HCT116 (cell line): ENCODE results near the gene RABIF. TPM values are rescaled to one million over a fixed set of nuclear protein-coding genes. Genes with fewer than 3 reads are reported as not detected.

Experiments
- ATAC-seq: fragments of 200-7000 bp; cut with Tn5 transposase; 2 replicates; pipeline ENCODE4 v1.9.1; 2020; ENCODE audit warnings: mild to moderate bottlenecking, moderate library complexity
- BruUV-seq: library from RNA; stranded (reverse); fragments of 400-500 nt; replicated peaks from 2 replicates; lab custom pipeline; 2021; lab: Mats Ljungman, UMichigan
- CTCF ChIA-PET: fragments of 300-600 bp; sonication (Branson Sonifier 250); formaldehyde crosslinking; loops from one replicate; lab custom pipeline; 2021; ENCODE audit warnings: antibody characterized with exemption; lab: Charles Lee
- POLR2A ChIA-PET: fragments of 300-600, 350-600 bp; sonication (Branson Sonifier 250); formaldehyde crosslinking; loops from one replicate; lab custom pipeline; 2021; ENCODE audit warnings: antibody characterized with exemption; lab: Charles Lee
- RAD21 ChIA-PET, 2 experiments: fragments of 300-600 bp; sonication (Branson Sonifier 250); formaldehyde crosslinking; loops; one replicate each; lab custom pipeline; 2023; ENCODE audit warnings: low total read pairs in 2 of 2; ENCODE audit not compliant: uncharacterized antibody in 2 of 2, unreplicated experiment in 2 of 2, low non-redundant PET in 1 of 2; lab: Charles Lee
- DNase-seq: peaks from one replicate; pipeline ENCODE4 v3.0.0-alpha.2; 2010; ENCODE audit warnings: low read depth, low spot score
- H2AFZ ChIP-seq: fragments of 200-600 bp; shearing (Covaris generic), sonication (generic); 2 replicates; pipeline ENCODE4 v1.6.1; 2017; ENCODE audit warnings: low read depth, mixed run types, mixed read lengths, antibody characterized with exemption, low read length; ENCODE audit not compliant: poor library complexity, severe bottlenecking
- H3K27ac ChIP-seq: 2 replicates; pipeline ENCODE4 v1.5.1; 2012; ENCODE audit warnings: low read depth, low read length
- H3K27me3 ChIP-seq: fragments of 200-600 bp; sonication (generic); 2 replicates; pipeline ENCODE4 v1.6.1; 2016; ENCODE audit warnings: mixed run types, low read length, mixed read lengths; ENCODE audit not compliant: insufficient read depth
- H3K36me3 ChIP-seq, 2 experiments: fragments of 200-500 bp in 1 of 2; fragments of 200-600 bp in 1 of 2; sonication (Bioruptor generic) in 1 of 2; sonication (generic) in 1 of 2; 2 replicates each; pipeline versions ENCODE4 v1.5.1 to v1.6.1; 2014 to 2016; ENCODE audit warnings: low read length in 2 of 2, inconsistent platforms in 1 of 2, mixed read lengths in 1 of 2, mixed run types in 1 of 2; ENCODE audit not compliant: insufficient read depth in 2 of 2, control insufficient read depth in 1 of 2
- H3K4me1 ChIP-seq, 2 experiments: fragments of 200-600 bp in 1 of 2; sonication (generic) in 1 of 2; 2 replicates each; pipeline versions ENCODE4 v1.5.1 to v1.6.1; 2012 to 2017; ENCODE audit warnings: low read length in 2 of 2, inconsistent platforms in 1 of 2, mild to moderate bottlenecking in 1 of 2, mixed read lengths in 1 of 2, mixed run types in 1 of 2, moderate library complexity in 1 of 2; ENCODE audit not compliant: insufficient read depth in 2 of 2, control insufficient read depth in 1 of 2
- H3K4me2 ChIP-seq: fragments of 200-600 bp; sonication (generic); 2 replicates; pipeline ENCODE4 v1.6.1; 2017; ENCODE audit warnings: mixed run types, low read length, mixed read lengths
- H3K4me3 ChIP-seq, 2 experiments: fragments of 200-600 bp in 1 of 2; sonication (generic) in 1 of 2; replicated peaks in 1 of 2; 2 replicates each; pipeline ENCODE4 v1.5.1; 2011 to 2016; ENCODE audit warnings: low read length in 2 of 2, control low read depth in 1 of 2, low read depth in 1 of 2, mild to moderate bottlenecking in 1 of 2, mixed read lengths in 1 of 2, mixed run types in 1 of 2
- H3K79me2 ChIP-seq: fragments of 200-600 bp; sonication (generic); 2 replicates; pipeline ENCODE4 v1.6.1; 2017; ENCODE audit warnings: mild to moderate bottlenecking, mixed run types, low read length, moderate library complexity, mixed read lengths; ENCODE audit not compliant: insufficient read depth
- H3K9ac ChIP-seq: fragments of 200-600 bp; sonication (generic); 2 replicates; pipeline ENCODE4 v1.6.1; 2016; ENCODE audit warnings: low read length, mixed read lengths
- H3K9me2 ChIP-seq: fragments of 200-600 bp; sonication (generic), shearing (Covaris generic); 2 replicates; pipeline ENCODE4 v1.6.1; 2017; ENCODE audit warnings: mixed run types, mild to moderate bottlenecking, moderate library complexity; ENCODE audit not compliant: insufficient read depth
- H3K9me3 ChIP-seq, 2 experiments: fragments of 200-500 bp in 1 of 2; fragments of 200-600 bp in 1 of 2; sonication (Bioruptor generic) in 1 of 2; sonication (generic) in 1 of 2; 2 replicates each; pipeline ENCODE4 v1.6.1; 2014 to 2017; ENCODE audit warnings: low read length in 2 of 2, mixed read lengths in 2 of 2, inconsistent platforms in 1 of 2, low read depth in 1 of 2, mild to moderate bottlenecking in 1 of 2, mixed run types in 1 of 2, moderate library complexity in 1 of 2; ENCODE audit not compliant: control insufficient read depth in 1 of 2, insufficient read depth in 1 of 2
- H4K20me1 ChIP-seq: fragments of 200-600 bp; sonication (generic), shearing (Covaris generic); 2 replicates; pipeline ENCODE4 v1.6.1; 2017; ENCODE audit warnings: mixed run types, mild to moderate bottlenecking, moderate library complexity; ENCODE audit not compliant: insufficient read depth
- CEBPB ChIP-seq: IDR thresholded peaks from 2 replicates; pipeline ENCODE4 v1.6.1; 2012; ENCODE audit warnings: low read depth
- ELF1 ChIP-seq: IDR thresholded peaks from 2 replicates; pipeline ENCODE4 v1.6.1; 2012; ENCODE audit warnings: low read depth, borderline replicate concordance
- POLR2A ChIP-seq: IDR thresholded peaks from 2 replicates; pipeline ENCODE4 v1.7.0; 2011; ENCODE audit warnings: borderline replicate concordance; ENCODE audit not compliant: insufficient read depth, insufficient read length; ENCODE audit errors: extremely low read depth
- POLR2AphosphoS5 ChIP-seq: IDR thresholded peaks from 2 replicates; pipeline ENCODE4 v1.6.1; 2011; ENCODE audit warnings: mild to moderate bottlenecking, low read depth, low read length, moderate library complexity
- SIN3A ChIP-seq: IDR thresholded peaks from 2 replicates; pipeline ENCODE4 v1.6.1; 2012; ENCODE audit warnings: low read depth
- SP1 ChIP-seq: IDR thresholded peaks from 2 replicates; pipeline ENCODE4 v1.6.1; 2012; ENCODE audit warnings: low read depth
- intact Hi-C: fragments of 100-400 bp; cut with micrococcal nuclease; formaldehyde crosslinking; loops from 2 replicates; pipeline ENCODE4 v1.10.0; 2022
- total RNA-seq: library from RNA; stranded (reverse); gene quantifications from one replicate; pipeline ENCODE4 v1.2.1, GENCODE V29; 2021; ENCODE audit not compliant: unreplicated experiment

Gene RABIF
- total RNA-seq, 1 experiment from 2014 or later: 5.4 TPM

- TSS peak; percentile 86 for BruUV-seq
- ChIA-PET POLR2A (interaction anchor here (0.7 to 1.7 kb wide), 4 partner anchors 8 to 52 kb away, joined by 3 to 6 read pairs (median 3); no protein-coding TSS in a partner anchor), RAD21 (interaction anchor here in 1 of 2 experiments (0.7 kb wide), 1 partner anchor 519 kb away, joined by 4 read pairs; no protein-coding TSS in a partner anchor), CTCF (interaction anchor here (1.8 kb wide), 1 partner anchor 9 kb away, joined by 7 read pairs; no protein-coding TSS in a partner anchor)
- Histone ChIP-seq H3K36me3 (no peaks in the 10 kb centered on the region), H3K9ac (peak overlapping the region; percentile 68), H4K20me1 (no peaks in the 10 kb centered on the region), H3K4me2 (peak overlapping the region; percentile 88), H3K4me1 (peaks cover 8 to 14% of the 10 kb centered on the region in 2 experiments; a peak in 3 of 4 replicates), H3K4me3 (peak overlapping the region; percentile 76 to 77), H3K9me3 (no peaks in the 10 kb centered on the region), H3K27me3 (0 out of 2 replicates have a peak, but pooled peaks cover 2% of the 10 kb centered on the region), H3K79me2 (no peaks in the 10 kb centered on the region), H3K27ac (no peak overlapping the region; the same call in 1 of the 2 replicates), H2AFZ (peak overlapping the region; percentile 86), H3K9me2 (no peaks in the 10 kb centered on the region)
- TF ChIP-seq POLR2A: peak; percentile 56
- peak; percentile 76 for TF ChIP-seq CEBPB
- TF ChIP-seq POLR2AphosphoS5: peak; percentile 58
- TF ChIP-seq ELF1: no peak
- TF ChIP-seq SIN3A: peak; percentile 23; the same call in 1 of the 2 replicates
- TF ChIP-seq SP1: peak; percentile 82
- intact Hi-C loops: loop anchor here (2.0 kb wide), 1 partner anchor 27 kb away; the partner anchor contains the start of gene RABIF
- DNase-seq (peak; percentile 75), ATAC-seq (peak; percentile 96)
Observed at GRCh38 chr1:202861420-202862132, 27.4 kb downstream of the RABIF start.
